ENCODE data around the gene C1QTNF1.
"Not testable (repeated sequence)": the region's sequence is repeated elsewhere in the genome, so short reads cannot be mapped to it uniquely, and the experiment has no call there.

C1QTNF1 gene

DNA sequence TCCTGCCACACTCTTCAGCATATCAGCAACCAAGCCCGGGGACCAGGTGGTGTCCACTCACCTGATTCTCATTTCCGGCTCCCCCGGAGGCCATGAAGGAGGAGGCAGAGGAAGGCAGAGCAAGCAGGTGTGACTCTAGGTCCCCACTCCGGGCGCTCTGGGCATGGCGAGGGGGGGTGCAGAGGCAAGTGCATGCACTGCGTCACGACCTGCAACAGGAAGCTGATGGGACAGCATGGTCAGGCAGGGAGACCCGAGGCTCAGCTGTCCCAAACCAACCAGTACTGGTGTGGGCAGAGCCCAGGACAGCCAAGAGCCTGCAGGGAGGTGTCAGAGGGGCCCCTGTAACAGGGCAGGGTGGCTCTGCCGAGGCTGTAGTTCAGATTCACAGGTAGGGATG is 48.6 kb downstream of the C1QTNF1 start:
- H3K36me3 Mint-ChIP-seq (ENCODE audit: low read depth) = peaks cover 2% of the 10 kb centered on the region
- H3K9me3 Mint-ChIP-seq = no peaks in the 10 kb centered on the region
- H3K4me1 Mint-ChIP-seq (ENCODE audit: low read depth) = peaks cover 14% of the 10 kb centered on the region
- DNase-seq (ENCODE audit: low spot score) = no peak
- H3K27me3 Mint-ChIP-seq (ENCODE audit: low read depth) = no peaks in the 10 kb centered on the region
- H3K27ac Mint-ChIP-seq = no peak overlapping the region
- no peak overlapping the region for H3K4me3 Mint-ChIP-seq

DNA sequence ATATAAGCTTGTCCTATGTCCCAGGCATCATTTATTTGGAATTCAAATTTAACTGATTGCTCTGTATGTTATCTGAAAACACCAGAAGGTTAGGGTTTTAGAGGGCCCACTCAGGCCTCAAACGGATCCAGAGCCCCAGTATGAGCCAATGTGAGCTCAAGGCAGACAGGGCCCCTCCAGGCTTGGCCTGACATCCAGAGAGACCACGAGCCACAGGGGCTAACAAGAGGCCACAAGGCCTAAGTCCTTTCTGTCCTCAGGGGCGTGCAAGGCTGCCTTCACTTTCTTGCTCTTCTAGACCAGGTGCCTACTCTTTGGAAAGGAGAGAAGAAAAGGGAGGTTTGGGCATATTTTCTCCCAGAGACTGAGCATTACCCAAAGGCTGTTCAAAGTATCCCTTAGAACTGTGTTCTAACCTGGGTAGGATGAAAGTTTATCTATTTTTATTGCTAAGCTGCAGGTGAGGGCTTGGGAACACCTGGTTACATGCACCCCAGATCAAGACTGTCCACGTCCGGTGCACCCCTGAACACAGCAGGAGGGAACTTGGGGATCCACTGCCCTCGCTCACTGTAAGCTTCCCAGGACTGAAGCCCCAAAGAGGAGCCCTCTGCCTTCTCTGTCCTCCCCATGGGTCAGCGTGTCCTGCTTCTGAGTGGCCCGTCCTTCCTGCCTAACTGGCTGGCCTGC is 49.2 kb downstream of the C1QTNF1 start:
- H3K27ac Mint-ChIP-seq = no peak overlapping the region
- DNase-seq (ENCODE audit: low spot score) = no peak
- no peaks in the 10 kb centered on the region for H3K9me3 Mint-ChIP-seq
- H3K4me1 Mint-ChIP-seq (ENCODE audit: low read depth) = peaks cover 14% of the 10 kb centered on the region
- peaks cover 2% of the 10 kb centered on the region for H3K36me3 Mint-ChIP-seq (ENCODE audit: low read depth)
- no peak overlapping the region for H3K4me3 Mint-ChIP-seq
- no peaks in the 10 kb centered on the region for H3K27me3 Mint-ChIP-seq (ENCODE audit: low read depth)

DNA sequence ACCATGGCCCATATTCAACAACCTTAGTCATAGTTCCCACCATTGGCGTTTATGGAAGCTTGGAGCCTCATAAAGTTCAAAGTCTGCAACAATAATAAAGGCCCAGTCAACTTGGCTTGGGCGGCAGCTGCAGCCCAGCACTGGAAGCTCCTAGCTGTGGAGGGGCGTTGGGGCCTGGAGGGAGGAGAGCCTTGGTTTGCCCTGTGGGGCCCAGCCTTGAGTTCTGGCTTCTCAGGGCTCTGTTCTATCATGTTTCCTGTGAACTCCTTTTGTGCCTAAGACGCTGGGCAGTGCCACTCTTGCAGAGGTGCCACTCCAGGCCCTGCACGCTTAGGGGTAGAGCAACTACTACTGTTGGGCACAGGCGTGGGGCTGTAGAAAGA is 49.7 kb downstream of the C1QTNF1 start:
- H3K4me3 Mint-ChIP-seq = no peak overlapping the region
- peaks cover 14% of the 10 kb centered on the region for H3K4me1 Mint-ChIP-seq (ENCODE audit: low read depth)
- H3K36me3 Mint-ChIP-seq (ENCODE audit: low read depth) = peaks cover 2% of the 10 kb centered on the region
- no peak for DNase-seq (ENCODE audit: low spot score)
- no peak overlapping the region for H3K27ac Mint-ChIP-seq
- H3K27me3 Mint-ChIP-seq (ENCODE audit: low read depth) = no peaks in the 10 kb centered on the region
- no peaks in the 10 kb centered on the region for H3K9me3 Mint-ChIP-seq

DNA sequence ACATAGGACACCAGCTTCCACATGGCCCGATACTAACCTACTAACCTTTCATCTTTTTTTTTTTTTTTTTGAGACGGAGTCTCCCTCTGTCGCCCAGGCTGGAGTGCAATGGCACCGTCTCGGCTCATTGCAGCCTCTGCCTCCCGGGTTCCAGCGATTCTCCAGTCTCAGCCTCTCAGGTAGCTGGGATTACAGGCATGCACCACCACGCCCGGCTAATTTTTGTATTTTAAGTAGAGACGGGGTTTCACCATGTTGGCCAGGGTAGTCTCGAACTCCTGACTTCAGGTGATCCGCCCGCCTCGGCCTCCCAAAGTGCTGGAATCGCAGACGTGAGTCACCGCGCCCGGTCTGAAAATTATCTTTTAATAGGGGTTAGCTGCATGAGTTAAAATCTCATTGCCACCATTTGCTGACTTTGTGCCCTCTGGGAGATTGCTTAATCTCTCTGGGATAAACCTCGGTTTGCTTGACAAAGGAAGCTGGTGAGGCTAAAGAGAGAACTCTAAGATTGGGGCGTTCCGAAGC is 50.2 kb downstream of the C1QTNF1 start:
- H3K4me3 Mint-ChIP-seq = peak overlapping the region; percentile 65
- not testable (repeated sequence) for H3K36me3 Mint-ChIP-seq (ENCODE audit: low read depth); DNase-seq (ENCODE audit: low spot score); H3K27me3 Mint-ChIP-seq (ENCODE audit: low read depth); H3K9me3 Mint-ChIP-seq
- peaks cover 11% of the 10 kb centered on the region for H3K4me1 Mint-ChIP-seq (ENCODE audit: low read depth)
- H3K27ac Mint-ChIP-seq = peak overlapping the region; percentile 62

DNA sequence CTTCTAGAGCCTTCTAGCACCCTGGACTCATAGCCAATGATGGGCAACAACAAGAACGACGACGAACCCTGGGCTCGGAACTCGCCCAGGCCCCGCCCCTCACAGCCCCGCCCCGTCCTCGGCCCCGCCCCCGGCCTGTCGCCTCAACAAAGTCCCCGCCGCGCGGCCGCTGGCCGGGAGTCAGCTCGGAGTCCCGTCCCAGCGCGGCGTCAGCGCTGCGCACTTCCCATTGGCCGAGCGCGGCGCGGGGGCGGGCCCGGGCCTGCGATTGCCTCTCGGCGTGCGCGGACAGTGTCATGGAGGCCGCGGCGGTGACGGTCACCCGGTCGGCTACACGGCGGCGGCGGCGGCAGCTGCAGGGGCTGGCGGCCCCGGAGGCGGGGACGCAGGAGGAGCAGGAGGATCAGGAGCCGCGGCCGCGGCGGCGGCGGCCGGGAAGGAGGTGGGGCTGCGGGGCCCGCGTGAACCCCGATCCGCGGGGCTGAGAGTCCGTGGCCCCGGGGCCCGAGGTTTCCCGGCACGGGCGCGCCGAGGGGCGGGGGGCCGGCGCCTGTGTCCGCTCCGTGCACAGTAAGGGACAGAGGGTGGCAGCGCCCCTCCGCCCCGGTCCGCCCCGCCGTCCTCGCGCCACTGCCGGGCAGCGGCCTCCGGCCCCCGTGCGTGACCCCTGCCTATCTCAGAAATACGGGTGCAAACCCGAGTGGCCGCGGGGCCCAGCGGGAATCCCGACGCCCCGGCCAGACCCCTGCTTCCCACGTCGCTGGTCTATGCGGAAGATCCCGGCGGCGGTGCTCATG is 50.9 kb downstream of the C1QTNF1 start, which contains the start of gene ENGASE:
ENGASE (plus strand) TSS at position 176 of the 797 bp plus-strand sequence; CDS start at position 297, 121 bp downstream.
- Mint-ChIP-seq H3K27ac (peak within 1 kb of the TSS; percentile 81), H3K4me1 (ENCODE audit: low read depth) (peaks cover 11% of the 10 kb centered on the region), H3K27me3 (ENCODE audit: low read depth) (no peaks in the 10 kb centered on the region), H3K36me3 (ENCODE audit: low read depth) (peaks cover 10% of the 10 kb centered on the region), H3K9me3 (no peaks in the 10 kb centered on the region), H3K4me3 (peak within 1 kb of the TSS; percentile 89)
- DNase-seq (ENCODE audit: low spot score) = peak; percentile 97

DNA sequence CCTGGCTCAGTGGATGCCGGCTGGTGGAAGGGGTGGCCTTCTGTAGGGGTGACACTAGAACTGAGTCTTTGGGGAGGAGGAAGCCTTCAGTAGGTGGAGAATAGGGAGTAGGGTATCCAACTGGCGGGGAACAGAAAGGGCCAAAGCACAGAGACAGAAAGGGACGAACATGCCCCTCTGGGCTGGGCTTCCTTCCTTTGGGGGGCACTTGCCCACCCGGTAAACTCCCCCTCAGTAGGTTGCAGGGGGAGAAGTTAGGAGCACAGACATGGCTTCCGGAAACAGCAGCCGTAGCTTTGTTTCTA is 51.4 kb downstream of the C1QTNF1 start:
- Mint-ChIP-seq H3K9me3 (no peaks in the 10 kb centered on the region), H3K4me3 (peak overlapping the region; percentile 89)

DNA sequence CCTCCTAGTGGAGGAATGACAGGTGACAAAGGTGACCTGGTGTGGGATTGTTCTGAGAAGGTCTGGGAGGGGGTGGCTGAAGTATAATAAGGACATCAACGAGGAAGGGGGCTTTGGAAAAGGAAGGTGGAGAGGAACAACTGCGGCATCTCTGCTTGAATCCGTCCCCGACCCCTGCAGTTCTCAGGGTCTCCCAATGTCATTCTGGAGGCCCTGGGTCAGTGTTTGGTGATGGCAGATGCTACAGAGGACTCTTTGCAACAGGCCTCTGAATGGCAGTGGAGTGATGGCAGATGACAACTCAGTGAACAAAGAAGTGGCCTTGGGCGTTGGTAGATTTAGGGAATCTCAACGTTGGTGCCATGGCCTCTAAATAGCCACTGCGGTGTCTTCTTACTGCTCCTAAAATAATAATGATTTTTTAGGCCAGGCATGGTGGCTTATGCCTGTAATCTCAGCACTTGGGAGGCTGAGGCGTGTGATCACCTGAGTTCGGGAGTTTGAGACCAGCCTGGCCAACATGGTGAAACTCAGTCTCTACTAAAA is 52.0 kb downstream of the C1QTNF1 start:
- H3K27ac Mint-ChIP-seq = peak overlapping the region; percentile 81
- H3K4me3 Mint-ChIP-seq = peak overlapping the region; percentile 89
- no peaks in the 10 kb centered on the region for H3K27me3 Mint-ChIP-seq (ENCODE audit: low read depth)
- no peak for DNase-seq (ENCODE audit: low spot score)
- H3K4me1 Mint-ChIP-seq (ENCODE audit: low read depth) = peaks cover 11% of the 10 kb centered on the region
- H3K9me3 Mint-ChIP-seq = no peaks in the 10 kb centered on the region
- peaks cover 16% of the 10 kb centered on the region for H3K36me3 Mint-ChIP-seq (ENCODE audit: low read depth)

More for the DNA sequence above, 51.4 kb downstream of the C1QTNF1 start:
- Mint-ChIP-seq H3K36me3 (ENCODE audit: low read depth) (peaks cover 11% of the 10 kb centered on the region), H3K27me3 (ENCODE audit: low read depth) (no peaks in the 10 kb centered on the region), H3K27ac (peak overlapping the region; percentile 81), H3K4me1 (ENCODE audit: low read depth) (peaks cover 11% of the 10 kb centered on the region)
- no peak for DNase-seq (ENCODE audit: low spot score)

DNA sequence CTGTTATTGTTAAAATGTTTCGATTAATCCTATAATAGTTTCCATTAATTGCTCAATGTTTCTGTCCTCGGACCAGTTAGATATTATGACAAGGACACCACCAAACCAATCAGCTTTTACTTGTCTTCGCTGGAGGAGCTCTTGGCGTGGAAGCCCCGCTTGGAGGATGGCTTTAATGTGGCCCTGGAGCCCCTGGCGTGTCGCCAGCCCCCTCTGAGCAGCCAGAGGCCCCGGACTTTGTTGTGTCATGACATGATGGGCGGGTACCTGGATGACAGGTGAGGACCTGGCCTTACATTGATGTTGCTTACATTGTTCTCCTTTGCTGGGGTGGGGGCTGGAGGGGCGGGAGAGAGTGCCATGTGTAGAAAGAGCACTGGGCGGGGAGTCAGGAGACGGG is 53.6 kb downstream of the C1QTNF1 start:
- H3K27ac Mint-ChIP-seq = no peak overlapping the region
- DNase-seq (ENCODE audit: low spot score) = no peak
- H3K4me1 Mint-ChIP-seq (ENCODE audit: low read depth) = peaks cover 11% of the 10 kb centered on the region
- no peak overlapping the region for H3K4me3 Mint-ChIP-seq
- H3K36me3 Mint-ChIP-seq (ENCODE audit: low read depth) = peaks cover 16% of the 10 kb centered on the region
- no peaks in the 10 kb centered on the region for H3K27me3 Mint-ChIP-seq (ENCODE audit: low read depth)
- H3K9me3 Mint-ChIP-seq = no peaks in the 10 kb centered on the region

DNA sequence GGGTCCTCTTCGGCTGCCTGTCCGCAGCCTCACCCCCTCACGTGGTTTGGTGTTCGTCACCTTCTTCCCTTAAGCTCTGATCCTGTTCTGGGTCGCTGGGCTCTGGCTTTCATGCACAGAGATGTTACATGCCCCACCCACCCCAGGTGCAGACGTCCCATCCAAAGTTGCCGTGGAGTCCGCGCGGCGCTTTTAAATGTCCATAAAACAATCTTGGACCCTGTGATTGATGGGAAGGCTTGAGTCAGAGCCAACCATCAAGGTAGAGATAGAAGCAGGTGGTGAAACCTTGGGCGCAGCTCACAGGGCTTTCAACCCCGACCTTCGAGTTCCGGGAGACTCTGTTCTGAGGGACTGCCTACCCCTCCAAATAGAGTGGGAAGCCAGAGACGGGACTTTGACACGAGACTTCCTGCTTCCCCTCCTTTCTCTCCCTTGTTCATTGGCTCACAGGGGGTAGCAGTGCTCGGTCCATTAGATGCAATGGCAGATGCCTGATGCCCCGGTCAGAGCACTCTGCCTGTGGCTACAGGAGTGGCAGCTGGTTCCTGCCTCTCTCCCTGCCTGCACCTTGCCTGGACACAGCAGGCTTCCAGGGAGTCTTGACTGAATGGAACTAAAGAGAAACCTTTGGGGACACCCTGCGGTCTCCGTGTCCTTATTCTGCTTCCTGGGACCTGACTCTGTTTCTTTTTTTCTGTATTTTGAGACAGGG is 54.7 kb downstream of the C1QTNF1 start:
- Mint-ChIP-seq H3K27ac (no peak overlapping the region), H3K36me3 (ENCODE audit: low read depth) (peaks cover 16% of the 10 kb centered on the region), H3K27me3 (ENCODE audit: low read depth) (no peaks in the 10 kb centered on the region), H3K9me3 (no peaks in the 10 kb centered on the region), H3K4me3 (no peak overlapping the region), H3K4me1 (ENCODE audit: low read depth) (peaks cover 11% of the 10 kb centered on the region)
- no peak for DNase-seq (ENCODE audit: low spot score)

DNA sequence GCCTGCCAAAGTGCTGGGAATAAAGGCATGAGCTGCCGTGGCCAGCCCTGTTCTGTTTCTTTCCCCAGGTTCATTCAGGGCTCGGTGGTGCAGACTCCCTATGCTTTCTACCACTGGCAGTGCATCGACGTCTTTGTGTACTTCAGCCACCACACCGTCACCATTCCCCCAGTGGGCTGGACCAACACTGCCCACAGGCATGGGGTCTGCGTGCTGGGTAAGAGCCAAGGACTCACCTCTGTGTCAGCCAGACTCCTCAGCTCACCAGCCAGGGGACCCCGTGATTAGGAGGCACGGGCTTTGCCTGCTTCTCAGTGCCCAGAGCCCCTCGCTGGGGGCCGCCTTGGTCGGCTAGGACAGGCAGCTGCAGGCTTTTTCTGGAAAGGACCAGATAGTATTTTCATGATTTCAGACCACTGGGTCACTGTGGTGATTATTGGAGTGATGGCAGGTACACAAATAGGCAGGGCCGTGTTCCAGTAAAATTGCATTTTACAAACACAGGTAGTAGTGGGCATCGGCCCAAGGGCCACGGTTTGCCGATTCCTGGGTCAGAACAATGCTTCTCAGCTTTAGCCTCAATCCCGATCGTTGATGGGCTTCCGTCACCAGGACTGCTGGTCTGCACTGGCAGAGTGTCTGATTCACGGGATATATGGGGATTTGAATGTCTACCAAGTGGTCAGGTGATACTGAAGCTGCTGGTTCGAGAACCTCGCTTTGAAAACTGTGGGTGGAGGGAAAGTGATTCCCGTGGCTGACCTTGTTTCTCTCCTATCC is 55.6 kb downstream of the C1QTNF1 start:
- Mint-ChIP-seq H3K9me3 (no peaks in the 10 kb centered on the region), H3K4me3 (no peak overlapping the region), H3K27ac (no peak overlapping the region), H3K27me3 (ENCODE audit: low read depth) (no peaks in the 10 kb centered on the region), H3K36me3 (ENCODE audit: low read depth) (peaks cover 16% of the 10 kb centered on the region), H3K4me1 (ENCODE audit: low read depth) (peaks cover 9% of the 10 kb centered on the region)
- no peak for DNase-seq (ENCODE audit: low spot score)

DNA sequence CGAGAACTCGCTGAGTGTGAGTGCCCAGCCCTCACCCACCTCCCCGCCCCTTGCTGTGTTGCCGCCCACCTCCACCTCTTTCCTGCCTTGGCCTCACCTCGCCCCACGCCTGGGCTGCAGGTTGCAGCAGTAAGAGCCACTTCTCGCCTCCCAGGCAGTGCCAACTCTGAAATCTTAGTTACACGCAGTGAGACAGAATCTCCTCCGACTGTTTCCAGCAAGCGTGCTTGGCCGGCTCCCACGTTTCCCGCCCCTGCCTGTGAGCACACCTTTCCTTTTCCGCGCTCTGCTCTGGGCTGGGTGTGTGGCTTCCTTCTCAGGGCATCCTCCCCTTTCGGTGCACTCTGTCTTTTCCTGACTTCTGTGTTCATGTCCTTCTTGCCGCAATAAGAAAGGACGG is 56.4 kb downstream of the C1QTNF1 start:
- Mint-ChIP-seq H3K27ac (no peak overlapping the region), H3K4me3 (no peak overlapping the region), H3K27me3 (ENCODE audit: low read depth) (no peaks in the 10 kb centered on the region), H3K9me3 (no peaks in the 10 kb centered on the region), H3K4me1 (ENCODE audit: low read depth) (peaks cover 8% of the 10 kb centered on the region), H3K36me3 (ENCODE audit: low read depth) (peaks cover 16% of the 10 kb centered on the region)
- DNase-seq (ENCODE audit: low spot score) = no peak

DNA sequence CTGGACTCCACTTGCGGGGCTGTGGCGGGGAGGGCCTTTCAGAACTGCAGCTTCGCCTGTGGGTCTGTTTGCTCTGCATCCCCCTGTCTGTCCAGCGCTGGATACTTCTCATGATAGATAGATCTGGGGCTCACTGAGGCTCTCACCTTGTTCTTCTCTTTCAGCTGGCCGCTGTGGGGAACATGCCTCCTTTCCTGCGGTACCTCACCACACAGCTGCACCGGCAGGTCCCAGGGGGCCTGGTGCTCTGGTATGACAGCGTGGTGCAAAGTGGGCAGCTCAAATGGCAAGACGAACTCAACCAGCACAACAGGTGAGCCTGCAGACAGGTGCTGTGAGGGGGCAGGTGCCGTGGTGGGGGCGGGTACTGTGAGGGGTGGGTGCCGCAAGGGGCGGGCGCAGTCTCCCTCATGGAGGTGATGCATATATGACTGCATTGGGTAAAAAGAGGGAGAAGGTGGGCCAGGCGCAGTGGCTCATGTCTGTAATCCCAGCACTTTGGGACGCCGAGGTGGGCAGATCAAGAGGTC is 56.9 kb downstream of the C1QTNF1 start:
- H3K4me3 Mint-ChIP-seq = no peak overlapping the region
- no peak overlapping the region for H3K27ac Mint-ChIP-seq
- no peak for DNase-seq (ENCODE audit: low spot score)
- peaks cover 14% of the 10 kb centered on the region for H3K36me3 Mint-ChIP-seq (ENCODE audit: low read depth)
- H3K9me3 Mint-ChIP-seq = no peaks in the 10 kb centered on the region
- H3K27me3 Mint-ChIP-seq (ENCODE audit: low read depth) = no peaks in the 10 kb centered on the region
- H3K4me1 Mint-ChIP-seq (ENCODE audit: low read depth) = peaks cover 3% of the 10 kb centered on the region
